ENCODE measurements around the gene ADCYAP1R1. TPM values are rescaled to one million over a fixed set of nuclear protein-coding genes. Genes with fewer than 3 reads are reported as not detected.

ADCYAP1R1 gene
- total RNA-seq (2014; rRNA removed; shearing (Covaris generic)): not detected in 2 replicates

GRCh38 chr7:31051598-31052486 lies at the start of gene ADCYAP1R1:
ADCYAP1R1 (plus strand) TSS chr7:31052308; CDS start chr7:31063265, 10,957 bp downstream.
- DNase-seq (ENCODE audit: low read depth): no peak

DNA sequence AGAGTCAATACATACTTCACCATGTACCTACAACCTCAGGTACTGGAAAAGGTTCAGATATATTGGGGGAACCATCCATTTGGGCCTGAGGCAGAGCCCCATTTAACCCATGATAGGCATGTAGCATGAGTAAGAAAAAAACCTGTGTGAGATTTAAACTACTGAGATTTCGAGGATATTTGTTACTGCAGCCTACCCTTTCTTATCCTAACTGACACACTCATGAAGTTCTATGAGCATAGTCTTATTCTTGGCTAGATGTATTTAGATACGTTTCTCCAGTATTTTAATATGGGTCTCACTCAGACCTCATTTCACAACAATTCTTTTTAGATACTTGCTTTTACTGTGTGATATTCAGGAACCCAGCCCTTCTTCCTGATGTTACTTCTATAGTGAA lies 49.0 kb upstream of the ADCYAP1R1 start:
- no peak for DNase-seq (ENCODE audit: low read depth)

DNA sequence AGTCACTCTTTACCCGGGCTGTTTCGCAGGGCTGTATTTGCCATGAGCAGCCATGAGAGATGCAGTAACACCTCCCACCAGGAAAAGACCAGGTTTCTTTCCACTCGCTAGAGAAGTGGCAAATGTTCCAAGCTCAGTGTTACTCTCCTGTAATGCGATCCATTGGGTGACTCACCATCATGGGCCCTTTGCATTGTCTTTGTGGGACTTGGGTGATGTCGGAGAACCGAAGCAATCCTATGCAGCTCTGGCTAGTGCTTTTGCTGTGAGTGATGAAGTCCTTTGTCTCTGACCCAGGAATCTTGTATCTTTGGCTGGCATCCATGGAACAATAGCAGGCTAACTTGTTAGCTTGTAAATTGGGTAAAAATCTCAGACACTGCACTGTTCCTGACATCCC lies 48.4 kb upstream of the ADCYAP1R1 start:
- DNase-seq (ENCODE audit: low read depth): peak; percentile 20

GRCh38 chr7:31004393-31004792 lies 47.7 kb upstream of the ADCYAP1R1 start:
- no peak for DNase-seq (ENCODE audit: low read depth)

DNA sequence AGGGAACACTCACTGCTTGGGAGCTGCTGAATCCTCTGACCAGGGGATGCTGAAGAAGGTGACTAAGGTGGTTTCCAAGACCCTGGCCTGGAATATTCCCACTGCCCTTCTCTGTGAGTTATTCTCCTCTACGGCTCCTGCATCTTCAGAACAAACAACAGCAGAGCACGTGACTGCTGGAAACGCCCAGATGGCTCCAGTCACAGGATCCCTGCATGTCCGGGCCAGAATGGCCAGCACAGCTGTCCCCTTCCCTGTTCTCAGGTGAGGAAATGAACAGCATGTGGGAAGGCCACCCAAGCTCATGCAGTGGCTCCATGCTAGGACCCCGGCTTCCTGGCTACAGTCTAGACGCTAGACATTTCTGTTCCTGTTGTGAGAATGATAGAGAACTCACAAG lies 45.3 kb upstream of the ADCYAP1R1 start:
- no peak for DNase-seq (ENCODE audit: low read depth)

DNA sequence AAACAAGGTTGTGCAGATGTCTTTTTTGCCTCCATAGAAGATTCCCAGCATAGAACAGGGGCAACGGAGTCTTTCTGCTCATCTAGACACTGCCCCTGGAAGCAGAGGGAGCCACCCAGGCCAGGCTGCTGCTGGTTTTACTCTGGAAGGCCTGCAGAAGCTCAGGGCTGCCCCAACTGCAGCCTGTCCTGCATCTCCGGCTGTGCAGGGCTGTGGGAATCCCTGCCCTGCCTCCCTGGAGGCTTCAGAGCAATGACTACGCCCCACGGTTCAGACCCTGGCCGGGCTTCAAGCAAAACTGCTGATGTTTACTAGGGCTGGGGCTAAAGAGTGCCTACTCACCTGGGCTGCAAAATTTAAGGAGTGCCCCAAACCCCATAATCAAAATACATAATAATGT lies 44.5 kb upstream of the ADCYAP1R1 start:
- DNase-seq (ENCODE audit: low read depth): no peak

DNA sequence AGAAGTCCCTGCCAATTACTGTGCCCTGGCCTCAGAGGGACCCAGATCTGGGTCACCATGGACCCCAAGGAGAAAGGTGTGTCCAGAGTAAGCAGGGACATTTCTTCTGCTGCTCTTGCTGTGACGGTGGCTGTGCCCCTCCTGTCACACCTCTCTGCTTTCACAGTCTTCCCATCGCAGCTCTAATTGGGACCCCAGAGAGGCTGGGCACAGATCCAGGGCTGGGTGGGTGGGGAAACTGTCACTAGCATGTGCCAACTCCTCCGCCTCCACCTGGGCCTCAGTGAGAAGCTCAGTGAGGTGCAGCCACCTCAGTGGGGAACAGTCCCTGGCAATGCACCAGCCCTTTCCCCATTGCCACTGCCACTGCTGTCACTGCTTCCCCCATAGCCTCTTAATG lies 37.3 kb upstream of the ADCYAP1R1 start:
- DNase-seq (ENCODE audit: low read depth): no peak

GRCh38 chr7:31017032-31017675 lies 35.0 kb upstream of the ADCYAP1R1 start:
- no peak for DNase-seq (ENCODE audit: low read depth)

GRCh38 chr7:31017721-31018120 lies 34.4 kb upstream of the ADCYAP1R1 start:
- no peak for DNase-seq (ENCODE audit: low read depth)

GRCh38 chr7:31019509-31019908 lies 32.6 kb upstream of the ADCYAP1R1 start:
- no peak for DNase-seq (ENCODE audit: low read depth)

- no peak for DNase-seq (ENCODE audit: low read depth)
These were observed 31.9 kb upstream of the ADCYAP1R1 start for GRCh38 chr7:31020161-31020560.

- DNase-seq (ENCODE audit: low read depth): no peak
These were observed 31.5 kb upstream of the ADCYAP1R1 start for GRCh38 chr7:31020652-31021051.

- no peak for DNase-seq (ENCODE audit: low read depth)
These were observed 30.0 kb upstream of the ADCYAP1R1 start for GRCh38 chr7:31022117-31022516.

GRCh38 chr7:31022726-31023125 lies 29.4 kb upstream of the ADCYAP1R1 start:
- DNase-seq (ENCODE audit: low read depth): no peak

DNA sequence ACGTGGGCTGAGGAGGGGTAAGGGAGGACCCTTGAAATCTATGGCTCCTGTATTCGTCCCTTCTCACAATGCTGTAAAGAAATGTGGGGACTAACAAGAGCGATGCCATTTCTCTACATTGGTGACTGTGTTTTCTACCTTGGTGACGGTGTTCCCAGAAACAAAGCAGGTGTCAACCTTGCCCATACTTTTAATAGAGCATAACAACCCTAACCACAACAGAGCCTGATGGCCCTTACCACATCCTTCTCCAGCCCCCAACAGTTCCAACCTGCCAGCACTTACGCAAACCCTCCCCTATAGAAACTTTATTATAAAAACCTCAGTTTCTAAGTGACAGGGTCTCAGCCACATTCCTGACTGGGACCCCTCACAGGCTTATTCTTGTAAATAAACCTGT lies 28.2 kb upstream of the ADCYAP1R1 start:
- no peak for DNase-seq (ENCODE audit: low read depth)

- DNase-seq (ENCODE audit: low read depth): no peak
These were observed 24.7 kb upstream of the ADCYAP1R1 start for GRCh38 chr7:31027161-31027965.

GRCh38 chr7:31028006-31028405 lies 24.1 kb upstream of the ADCYAP1R1 start:
- DNase-seq (ENCODE audit: low read depth): no peak

DNA sequence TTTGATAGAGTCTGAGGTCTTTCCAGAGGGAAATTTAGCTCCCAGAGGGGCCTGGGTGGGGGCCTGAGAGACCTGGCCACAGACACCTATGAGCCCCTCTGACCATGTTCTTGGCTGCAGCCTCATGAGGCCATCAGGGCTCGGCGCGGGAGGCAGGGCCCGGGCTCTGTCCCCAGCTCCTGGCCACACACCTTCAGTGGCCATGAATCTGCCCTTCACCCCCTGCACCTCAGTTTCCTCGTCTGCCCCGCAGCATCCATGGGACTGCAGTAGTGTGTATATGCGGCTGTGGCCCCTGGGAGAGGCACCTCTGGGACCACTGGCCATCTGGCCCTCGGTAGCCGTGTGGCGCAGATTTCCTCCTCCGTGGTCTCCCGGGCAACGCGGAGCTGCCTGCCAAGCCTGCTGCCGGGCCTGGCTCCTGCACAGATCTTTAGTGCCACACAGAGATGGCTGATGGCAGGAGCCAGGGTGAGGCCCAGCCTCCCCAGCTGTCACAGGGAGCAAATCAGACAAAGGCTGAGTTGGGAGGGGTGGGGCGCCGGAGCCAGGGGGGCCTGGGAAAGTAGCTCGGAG lies 23.6 kb upstream of the ADCYAP1R1 start:
- DNase-seq (ENCODE audit: low read depth): no peak

DNA sequence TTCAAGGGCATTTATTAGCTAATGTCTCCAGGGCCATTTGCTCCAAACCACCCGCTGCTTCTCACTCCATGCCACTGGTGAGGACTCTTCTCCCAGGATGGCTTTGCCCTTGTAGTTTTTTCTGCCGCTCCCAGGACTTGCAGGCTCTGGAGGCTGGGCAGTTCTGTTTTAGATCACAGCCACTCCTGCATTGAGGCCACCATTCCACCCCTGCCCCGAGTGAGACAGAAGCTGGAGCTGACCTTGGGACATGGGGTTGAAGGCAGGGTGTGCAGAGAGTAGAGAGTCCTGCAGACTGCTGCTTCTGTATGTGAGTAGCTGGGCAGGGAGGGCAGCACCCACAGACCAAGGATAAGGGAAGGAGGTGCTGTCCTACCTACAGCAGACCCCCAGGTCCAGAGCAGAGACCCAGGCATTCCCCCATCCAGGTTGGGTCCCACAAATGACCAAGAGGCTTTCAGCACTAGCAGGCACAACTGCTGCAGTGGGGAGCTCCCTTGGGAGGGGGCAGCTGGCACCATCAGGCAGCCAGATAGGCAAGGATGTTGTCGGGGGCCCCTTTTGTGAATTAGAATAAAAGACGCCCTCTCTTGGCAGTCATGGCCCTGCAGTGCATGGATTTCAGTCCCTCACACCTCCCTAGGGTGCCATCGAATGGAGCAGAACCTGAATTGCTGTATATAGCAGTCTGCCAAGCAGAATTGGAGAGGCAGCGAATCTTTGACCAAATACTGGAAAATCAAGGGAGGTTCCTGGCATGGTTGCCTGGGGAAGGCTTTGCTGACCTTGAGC lies 22.7 kb upstream of the ADCYAP1R1 start:
- DNase-seq (ENCODE audit: low read depth): no peak

DNA sequence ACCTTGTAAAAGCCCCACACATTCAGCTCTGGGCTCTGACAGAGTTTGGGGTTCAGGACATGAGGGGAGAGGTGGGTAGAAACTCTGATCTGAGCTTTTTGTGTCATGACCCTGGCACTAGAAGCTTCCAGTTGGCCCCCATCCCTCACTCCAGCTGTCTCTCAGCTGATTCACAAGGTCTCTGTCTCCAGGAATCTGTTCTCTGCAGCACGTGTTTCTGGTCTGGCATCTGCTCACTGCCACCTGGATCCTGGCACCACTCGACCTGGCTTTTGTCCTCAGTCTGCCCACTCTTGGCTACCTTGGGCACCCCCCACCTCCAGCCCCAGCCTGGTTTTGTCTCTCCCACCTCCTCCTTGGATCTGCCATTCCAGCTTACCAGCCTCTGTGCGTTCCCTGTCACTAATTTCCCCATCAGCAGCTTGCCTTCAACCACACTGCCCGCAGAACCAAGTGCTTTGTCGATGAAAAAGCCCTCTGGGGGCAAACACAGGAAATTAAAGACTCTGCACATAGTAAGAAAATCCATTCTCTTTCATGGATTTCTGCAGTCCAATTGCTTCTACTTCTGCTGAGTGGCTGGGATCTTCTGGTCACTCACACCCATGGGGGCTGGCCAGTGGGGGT lies 18.3 kb upstream of the ADCYAP1R1 start:
- DNase-seq (ENCODE audit: low read depth): no peak

DNA sequence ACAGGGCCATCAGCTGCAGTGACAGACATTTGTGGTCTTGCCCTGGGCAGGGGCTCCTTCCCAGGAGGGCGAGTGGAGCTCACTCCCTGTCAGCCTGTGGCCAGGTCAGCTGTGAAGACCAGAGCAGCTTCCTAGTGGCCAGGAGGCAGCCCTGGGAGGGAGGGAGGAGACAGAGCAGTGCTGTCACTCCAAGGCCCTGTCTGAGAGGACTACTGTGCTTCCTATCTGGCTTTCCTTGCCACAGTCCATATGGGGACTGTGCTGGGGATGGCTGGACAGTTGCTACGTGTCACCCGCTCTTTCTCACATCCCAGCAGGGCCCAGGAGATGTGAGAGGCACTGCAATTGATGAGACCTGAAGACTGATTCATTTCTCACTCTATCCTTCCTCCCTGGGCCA lies 15.2 kb upstream of the ADCYAP1R1 start:
- no peak for DNase-seq (ENCODE audit: low read depth)
